GM21390 (cell line): Measurements from ENCODE around the gene TMEM255B.

Experiments used
- ATAC-seq: cut with Tn5 transposase; IDR thresholded peaks from one replicate; pipeline ENCODE4 v1.9.1; 2021; ENCODE audit not compliant: unreplicated experiment

Gene TMEM255B

DNA sequence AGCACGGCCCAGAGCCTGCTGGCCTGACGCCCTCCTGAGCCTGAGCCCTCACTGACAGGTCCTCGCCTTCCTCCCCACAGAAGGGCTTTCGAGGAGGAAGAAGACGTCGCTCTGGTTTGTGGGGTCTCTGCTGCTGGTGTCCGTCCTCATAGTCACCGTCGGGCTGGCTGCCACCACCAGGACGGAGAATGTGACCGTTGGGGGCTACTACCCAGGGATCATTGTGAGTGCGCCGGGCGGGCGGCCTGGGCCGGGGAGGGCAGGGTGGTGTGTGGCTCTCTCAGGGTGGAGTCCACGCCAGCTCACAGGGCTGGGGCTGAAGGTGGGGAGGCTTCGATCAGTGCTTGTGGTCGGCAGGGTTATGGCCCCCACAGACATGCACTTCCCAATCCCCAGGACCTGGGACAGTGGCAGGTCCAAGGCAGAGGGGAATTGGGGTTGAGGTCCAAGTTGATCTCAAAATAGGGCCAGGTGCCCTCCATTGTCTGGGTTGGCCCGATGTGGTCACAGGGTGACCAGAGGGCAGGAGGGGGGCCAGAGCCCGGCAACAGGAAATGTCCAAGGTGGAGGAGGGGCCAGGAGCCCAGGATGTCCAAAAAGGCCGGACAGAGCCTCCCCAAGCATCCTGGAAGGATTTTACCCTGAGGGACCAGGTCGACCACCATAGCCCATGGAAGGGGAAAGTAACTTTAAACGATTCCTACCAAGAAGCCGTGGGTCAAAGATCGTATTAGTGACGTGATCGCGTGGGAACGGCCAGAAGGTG is 7.2 kb downstream of the TMEM255B start:
- ATAC-seq = no peak

DNA sequence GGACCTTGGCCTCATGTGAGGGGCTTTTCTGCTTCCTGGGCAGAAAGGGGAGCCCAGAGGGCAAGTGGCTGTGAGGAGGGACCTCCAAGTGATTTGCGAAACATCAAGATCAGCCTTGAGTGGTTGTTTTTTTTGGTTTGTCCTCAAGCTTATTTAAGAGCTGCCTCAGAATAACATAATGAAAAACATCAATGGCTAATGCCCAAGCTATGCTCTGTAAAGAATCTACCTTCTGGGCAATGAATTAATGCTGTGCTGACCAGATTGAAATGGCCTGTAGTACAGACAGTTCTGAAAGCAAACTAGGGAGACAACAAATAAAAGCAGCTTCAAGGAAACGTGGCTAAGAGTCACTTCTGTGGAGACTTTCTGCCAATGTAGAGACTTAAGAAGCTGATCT is 8.3 kb downstream of the TMEM255B start:
- ATAC-seq = no peak

DNA sequence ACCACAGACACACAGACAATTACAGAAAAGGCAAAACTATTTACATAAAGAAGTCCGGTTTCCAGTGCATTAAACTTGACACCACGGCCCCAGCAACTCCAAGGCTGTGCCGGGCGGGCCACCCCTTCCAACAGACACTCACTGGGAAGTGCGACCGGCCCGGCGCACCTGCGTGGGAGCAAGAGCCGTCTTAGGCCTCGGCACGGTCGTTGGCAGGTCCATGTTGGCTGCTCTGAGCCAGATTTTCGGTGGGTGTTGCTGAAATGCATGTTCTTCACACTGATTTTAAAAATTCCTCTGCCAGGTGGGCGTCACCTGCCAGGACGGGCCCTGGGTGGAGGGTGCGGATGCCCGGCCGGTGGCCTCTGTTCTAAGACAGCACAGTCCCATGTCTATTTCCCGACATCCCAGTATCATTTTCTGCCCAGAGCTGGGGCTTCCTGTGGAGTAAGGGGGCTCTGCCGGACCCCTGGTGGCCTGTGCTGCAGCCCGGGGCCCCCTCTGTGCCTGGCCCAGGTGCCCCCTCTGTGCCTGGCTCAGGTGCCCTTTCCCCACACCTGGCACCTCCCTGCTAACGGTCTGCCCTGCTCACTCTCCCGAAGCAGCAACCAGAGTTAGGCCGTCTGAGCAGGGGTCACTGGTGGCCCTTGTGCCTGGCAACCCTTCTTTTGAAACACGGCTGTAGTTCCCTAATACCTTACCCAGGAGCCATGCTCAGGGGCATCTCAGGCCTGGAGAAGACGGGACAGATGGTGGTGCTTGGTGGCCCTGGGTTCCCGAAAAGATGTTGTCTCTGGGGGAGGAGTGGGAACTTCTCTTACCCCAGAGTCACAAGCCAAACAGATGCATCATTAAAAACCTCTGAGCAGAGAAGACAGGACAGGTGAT is 9.2 kb downstream of the TMEM255B start:
- no peak for ATAC-seq

DNA sequence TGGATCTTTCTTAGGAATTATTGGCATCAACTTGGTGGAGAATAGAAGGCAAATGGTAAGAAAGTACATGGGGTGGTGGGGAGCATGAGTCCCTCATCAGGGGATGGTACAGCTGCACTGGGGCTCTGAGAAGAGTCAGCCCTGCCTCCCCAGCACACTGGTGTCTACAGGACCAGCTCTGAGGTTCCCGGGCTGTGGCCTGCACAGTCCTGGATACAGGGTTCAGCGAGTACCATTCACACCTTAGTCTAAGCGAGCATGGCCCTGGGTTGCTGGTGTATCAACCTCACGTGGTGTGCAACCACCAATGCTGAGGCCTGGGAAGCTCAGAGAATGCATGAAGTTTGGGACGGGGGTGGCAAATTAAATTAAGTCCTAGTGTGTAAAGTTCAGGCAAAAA is 10.1 kb downstream of the TMEM255B start:
- ATAC-seq = no peak

DNA sequence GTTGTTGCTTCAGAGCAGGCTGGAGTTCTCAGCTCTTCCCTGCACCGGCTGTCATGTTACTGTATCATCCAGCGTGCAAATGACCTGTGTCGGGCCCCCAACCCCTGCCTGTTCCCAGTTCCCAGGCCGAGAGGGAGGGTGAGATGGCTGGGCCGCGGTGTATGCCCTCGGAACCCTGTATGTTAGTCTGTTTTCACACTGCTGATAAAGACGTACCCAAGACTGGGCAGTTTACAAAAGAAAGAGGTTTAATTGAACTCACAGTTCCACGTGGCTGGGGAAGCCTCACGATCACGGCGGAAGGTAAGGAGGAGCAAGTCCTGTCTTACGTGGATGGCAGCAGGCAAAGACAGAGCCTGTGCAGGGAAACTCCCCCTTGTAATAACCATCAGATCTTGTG is 10.9 kb downstream of the TMEM255B start:
- no peak for ATAC-seq

DNA sequence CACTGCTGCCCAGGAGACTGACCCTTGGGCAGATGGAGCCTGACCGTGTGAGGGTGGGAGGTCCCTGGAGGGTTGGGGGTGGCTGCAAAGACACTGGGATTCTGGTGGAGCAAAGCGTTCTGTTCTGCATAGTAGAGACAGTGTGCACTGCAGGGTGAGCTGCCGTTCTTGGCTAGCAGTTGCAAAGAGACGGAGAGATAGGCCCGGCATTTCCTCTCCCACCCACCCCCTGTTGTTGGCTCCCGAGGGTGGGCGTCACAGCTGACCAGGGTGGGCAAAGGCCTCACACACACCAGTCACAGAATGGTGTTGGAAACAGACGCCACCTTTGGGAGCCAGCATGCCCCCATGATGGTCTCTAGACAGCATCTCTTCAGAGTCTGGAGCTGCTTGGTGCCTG is 11.4 kb downstream of the TMEM255B start:
- no peak for ATAC-seq

DNA sequence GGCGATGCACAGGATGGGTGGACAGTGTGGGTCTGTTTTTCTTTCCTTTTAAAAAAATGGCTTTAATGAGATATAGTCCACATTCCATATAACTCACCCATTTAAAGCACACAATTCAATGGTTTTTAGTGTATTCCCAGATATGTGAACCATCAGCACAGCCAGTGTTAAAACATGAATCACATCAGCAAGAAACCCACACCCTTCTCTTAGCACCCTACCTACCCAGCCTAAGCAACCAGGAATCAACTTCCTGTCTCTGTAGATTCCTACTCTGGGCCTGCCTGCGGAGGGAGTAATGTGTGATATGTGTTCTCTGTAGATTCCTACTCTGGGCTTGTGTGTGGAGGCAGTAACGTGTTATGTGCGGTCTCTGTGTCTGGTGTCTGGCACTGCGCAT is 11.9 kb downstream of the TMEM255B start:
- ATAC-seq = no peak

DNA sequence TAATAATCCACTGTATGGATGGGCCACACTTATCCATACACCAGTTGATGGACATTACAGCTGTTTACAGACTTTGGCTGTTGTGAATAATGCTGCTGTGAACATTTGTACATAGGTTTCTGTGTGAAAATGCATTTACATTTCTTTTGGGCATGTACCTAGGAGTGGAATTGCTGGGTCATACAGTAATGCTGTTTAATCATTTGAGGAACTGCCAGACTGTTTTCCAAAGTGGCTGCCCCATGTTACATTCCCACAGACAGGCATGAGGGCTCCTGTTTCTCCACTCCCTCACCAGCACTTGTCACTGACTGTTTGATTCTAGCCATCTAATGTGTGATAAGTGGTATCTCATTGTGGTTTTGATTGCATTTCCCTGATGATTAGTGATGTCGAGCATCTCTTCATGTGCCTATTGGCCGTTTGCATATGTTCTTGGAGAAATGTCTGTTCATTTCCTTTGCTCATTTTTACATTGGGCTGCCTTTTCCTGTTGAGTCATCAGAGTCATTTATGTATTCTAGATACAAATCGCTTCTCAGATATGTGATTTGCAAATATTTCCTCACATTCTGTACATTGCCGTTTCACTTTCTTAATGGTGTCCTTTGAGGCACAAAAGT is 12.8 kb downstream of the TMEM255B start:
- ATAC-seq = no peak

DNA sequence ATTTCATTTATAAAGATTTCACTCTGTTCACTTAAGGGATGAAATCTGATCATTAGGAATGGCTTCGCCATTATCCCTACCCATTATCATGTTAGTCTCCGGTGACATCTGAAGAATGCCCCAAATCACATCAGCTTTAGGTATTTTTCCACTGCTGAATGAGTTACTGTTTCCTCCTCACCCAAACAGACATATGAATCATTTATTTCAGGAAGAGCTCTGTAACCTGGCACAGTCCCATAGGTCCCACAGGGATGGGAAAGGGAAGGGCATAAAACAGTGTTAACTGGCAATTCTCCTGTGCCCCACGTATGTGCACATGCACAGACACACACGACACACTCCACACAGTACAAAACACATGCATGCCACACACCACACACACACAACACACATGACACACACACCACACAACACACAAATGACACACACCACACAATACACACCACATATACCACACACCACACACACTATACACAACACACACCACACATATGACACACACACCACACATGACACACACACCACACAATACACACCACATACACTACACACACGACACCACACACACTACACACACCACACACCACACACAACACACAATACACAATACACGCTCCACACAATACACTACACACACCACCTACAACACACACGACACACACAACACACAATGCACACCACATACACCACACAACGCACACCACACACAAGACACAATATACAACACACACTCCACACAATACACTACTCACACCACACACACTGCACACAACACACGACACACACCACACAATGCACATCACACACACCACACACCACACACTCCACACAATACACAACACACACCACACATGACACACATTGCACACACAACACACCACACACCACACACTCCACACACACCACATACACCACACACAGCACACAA is 15.4 kb downstream of the TMEM255B start:
- ATAC-seq = no peak

DNA sequence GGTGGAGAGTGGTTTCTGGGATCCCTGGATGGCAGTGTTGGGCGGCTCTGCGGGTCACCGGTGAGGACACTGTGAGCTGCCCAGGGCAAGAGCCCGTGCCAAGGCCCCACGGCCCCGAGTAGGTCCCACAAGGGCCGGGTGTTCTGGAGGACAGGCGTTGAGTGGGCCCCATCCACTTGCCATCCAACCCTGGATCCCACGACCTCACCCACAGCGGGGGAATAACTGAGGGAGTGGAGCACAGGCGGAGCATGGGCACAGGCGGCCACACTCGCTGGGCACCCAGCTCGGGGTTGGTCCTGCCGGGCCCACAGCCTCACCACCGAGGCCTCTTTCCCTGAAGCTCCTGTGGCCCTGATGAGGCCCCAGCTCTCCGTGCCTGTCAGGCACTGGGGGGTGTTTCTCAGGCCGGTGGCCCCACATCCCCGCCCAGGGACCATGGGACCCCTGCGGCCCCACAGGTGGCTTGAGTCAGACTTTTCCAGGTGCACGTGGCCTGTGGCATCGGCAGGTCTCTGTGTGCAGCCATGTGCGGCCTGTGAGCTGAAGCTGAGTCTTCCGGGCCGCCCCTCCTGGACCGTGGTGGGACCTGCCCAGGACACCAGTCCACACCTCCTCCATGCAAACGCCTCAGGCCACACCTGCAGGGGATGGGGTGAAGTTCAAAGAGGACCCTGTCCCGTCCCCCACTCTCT is 16.6 kb downstream of the TMEM255B start:
- no peak for ATAC-seq

DNA sequence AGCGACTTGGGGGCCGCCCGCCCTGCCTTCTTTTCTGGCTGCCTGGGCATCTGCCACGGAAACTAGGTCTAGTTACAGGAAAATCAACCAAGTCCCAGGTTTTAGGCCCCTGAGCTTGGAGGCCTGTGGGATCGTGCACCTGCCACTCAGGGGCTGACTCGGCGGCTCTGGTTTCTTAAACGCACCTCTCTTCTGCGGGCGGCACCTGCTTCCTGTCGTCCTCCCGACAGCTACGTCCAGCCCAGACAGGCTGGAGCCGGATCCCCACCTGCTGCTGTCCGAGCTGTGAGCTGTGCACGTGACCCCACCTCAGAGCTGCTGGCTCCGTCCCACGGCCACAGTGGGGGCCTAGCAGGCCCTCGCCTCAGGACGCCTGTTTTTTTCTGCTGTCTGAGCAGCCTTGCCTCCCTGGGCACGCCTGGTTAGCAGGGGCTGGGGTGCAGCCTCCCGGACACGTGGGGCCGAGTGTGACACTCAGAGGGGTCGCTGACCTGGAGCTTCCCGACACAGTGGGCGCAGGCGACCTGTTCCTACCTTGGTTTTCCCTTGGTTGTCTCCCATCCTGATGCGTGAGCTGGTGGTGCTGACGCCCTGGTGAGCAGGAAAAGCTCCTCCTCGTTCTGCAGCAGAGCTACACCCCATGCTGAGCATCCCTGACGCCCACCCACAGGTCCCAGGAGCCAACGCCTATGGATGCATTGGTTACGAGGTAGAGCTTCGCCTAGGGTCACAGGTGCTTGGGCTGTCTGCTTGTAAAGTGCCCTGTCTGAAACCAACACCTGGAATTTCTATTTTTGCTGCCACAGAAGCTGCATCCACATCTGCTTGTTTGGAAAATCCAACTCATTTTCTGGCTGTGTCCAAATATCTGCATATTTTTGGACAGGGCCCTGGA is 17.5 kb downstream of the TMEM255B start:
- ATAC-seq = no peak

DNA sequence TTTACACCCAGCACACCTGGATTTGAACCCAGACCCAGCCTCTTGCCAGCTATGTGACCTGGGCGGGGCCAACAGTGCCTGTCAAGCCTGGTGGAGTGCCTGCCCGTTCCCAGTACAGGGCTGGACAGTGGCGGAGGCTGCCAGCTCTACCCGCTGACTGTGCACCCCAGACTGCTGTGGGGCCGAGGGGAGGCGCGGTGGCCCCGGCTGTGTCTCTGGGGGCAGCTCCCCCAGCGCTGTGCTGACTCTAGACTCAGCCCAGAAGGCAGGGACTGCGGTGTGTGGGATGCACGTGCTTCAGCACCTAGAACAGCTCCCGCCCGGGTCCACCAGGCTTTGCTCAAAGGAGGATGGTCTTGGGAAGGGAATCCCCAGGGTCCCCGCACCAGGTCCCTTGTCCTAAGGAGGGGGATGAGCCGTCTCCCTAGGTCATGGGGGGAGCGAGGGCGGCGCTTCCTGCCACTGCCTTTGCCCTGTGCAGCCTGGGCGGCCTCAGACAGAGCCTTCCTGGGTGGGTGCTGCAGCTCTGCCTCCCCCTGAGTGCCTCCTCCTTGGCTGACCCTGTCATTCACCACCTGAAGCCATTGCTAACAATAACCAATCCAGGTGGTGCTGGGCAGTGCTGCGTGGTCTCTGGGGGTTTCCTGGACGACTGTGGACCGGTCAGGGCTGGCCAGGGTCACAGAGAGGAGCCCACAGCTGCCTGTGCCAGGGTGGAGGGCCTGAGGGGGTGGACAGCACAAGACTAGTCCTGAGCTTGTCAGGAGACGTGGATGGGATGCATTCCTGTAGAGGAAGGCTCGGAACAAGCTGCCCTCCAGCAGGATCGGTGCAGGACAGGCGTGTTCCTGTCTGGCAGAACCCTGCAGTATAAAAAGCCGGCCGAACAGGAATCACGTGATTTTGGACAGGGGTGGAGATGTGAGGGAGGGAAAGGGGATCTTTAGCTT is 18.6 kb downstream of the TMEM255B start:
- ATAC-seq = no peak

DNA sequence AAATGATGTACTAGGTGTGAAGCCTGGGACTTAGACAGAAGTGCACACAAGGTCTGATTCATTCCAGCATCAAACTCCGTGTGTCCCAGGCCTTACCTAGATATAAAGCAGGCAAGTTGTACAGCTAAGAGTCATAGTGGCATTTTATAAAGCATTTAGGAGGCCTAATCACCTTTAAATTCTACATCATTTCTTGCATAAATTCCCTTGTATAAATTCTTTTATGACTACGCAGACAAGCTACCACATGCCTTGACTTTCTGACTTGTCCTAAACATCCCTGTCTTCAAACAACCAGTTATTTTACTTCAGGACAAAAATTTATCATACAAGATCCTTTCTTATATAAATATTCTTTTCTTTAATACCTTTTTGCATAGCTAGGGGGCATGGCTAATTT is 22.5 kb downstream of the TMEM255B start:
- no peak for ATAC-seq

DNA sequence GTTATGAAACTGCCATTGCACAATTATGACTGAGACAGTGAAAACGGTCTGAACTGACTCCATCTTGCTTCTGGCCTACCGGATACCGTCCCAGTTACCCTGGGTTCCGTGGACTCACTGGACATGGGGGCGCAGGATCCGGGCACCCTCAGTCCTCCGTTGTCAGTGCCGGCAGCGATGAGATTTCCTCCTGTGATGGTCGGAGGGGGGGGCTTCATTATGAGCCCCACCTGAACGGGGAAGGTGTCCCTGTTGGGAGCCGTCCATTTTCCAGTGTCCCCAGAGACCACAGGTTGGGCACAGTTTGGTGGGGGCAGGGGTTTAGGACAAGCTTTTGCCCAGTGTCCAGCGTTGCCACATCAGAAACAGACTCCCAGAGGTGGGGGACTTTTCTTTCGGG is 23.4 kb downstream of the TMEM255B start:
- no peak for ATAC-seq

DNA sequence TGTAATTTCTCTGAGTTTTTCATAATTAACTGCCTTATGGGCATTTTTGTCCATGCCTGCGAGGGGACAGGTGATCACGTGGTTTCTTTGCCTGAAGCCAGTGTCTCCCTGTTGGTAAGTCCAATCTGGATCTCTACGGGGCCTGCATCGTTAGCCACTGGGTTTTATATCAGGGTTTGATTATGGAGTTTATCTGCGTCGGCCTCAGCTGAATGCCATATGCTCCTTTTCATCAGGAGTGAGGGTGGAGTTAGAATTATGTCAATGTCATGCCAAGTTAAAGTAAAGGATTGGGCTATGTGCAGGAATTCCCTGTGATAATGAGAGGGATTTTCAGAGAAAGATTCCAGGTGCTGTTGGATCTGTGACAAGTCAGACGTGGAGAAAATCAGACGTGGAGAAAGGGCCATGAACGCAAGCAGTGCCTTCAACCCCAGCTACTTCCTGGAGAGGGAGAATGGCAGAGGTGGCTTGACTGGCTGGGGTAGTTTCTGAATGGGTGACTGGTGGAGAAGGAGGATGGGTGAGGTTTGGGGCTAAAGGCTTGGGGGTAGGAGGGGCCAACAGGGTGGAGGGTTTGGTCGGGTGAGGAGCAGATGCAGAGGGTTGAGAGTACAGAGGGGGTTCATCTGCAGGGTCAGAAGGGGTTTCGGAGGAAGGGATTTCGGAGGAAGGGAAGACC is 24.3 kb downstream of the TMEM255B start:
- no peak for ATAC-seq

DNA sequence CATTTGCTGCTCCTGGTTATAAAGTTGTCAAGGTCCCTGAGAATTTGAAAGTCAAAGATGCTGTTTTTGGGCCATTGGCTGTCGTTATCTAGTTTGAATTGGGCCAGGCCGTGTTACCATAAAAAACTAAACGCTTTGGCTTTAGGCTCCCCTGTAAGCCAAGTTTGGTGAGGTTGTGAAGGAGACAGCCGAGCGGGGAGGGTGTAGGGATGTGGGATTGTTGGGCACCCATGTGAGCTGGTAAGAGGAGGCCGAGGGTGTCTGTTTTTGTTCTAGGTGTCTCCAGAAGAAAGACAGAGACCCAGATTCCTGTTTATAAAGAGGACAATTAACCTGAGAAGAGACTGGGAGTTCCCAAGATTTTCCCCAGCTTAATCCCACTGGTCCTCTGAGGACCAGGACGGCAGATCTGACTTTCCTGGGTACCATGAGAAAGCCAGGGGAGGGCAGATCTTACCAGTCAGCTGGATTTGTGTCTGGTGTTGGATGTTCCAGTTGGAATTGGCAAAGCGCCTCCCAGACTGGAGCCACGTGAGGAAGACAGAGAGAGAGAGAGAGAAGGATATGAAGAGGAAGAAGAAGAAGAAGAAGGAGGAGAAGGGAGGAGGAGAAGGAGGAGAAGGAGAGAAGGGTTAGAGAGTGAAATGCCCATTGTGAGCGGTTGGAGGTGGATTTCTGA is 25.1 kb downstream of the TMEM255B start:
- ATAC-seq = no peak

DNA sequence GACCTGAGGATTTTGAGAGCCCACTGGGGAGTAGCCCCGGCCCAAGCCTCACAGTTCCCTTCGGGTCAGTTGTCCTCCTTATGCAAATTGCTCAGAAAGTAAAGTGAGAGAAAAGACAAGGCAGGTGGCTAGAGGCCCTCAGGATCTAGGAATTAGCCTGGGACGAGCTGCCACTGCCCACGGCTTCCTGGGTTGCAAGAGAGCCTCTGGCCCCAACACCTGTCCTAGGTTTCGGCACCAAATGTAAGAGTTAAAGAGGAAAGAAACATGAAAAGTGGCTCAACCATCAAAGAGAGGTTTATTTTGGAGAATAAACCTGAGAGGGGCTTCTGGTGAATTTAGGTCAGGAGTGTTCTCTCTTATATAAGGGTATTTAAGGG is 25.6 kb downstream of the TMEM255B start:
- no peak for ATAC-seq
